Measurements from ENCODE around the gene RSPO4. TPM values are rescaled to one million over a fixed set of nuclear protein-coding genes. Genes with fewer than 3 reads are reported as not detected.
A peak's percentile ranks its signal among the peaks of the same experiment; 100 is the strongest.

RSPO4 gene
- total and polyA plus RNA-seq, 2 of the 8 experiments (the other 6 are each of a cell fraction or from before 2014, with no cell fraction given): 3.4 to 6.4 TPM

DNA sequence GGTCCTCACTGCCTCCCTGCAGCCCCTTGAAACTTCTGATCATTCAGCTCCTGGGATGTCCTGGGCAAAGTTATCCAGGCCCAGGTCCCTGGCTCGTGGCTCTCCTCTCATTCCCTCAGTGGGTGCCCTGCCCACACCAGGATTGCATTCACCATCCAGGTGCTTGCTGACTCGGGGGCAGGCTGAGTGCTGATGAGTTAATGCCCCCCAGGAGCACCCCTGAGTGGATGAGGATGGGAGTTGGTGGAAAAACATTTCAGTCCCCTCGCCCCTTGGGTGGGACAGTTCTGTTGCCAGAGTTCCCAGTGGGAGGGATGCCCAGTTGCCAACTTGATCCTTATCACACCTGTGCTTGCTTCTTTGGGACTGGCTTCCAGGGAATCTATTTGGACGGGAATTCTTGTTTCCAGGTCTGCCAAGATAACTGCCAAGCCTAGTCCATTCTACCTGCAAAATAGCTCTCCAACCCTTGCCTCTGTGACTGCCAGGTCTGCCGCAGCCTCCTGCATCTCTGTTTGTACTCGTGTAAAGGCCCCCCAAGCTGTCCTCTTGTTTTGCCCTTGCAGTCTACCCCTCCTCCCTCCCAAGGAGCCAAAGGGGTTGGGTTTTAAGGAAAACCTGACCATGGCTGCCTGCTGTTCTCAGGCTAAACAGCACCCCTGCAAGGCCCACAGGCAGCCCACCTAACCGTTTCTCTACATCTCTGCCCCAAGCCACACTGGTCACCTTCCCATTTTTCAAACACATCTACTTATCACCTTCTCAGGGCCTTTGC lies 11.6 kb upstream of the RSPO4 start:
- H3K4me2 ChIP-seq (ENCODE audit: insufficient read depth in 1 of 2, low read depth in 2 of 2, low read length in 2 of 2): no peak overlapping the region
- H3K27me3 ChIP-seq (replicated peaks in 1 of 4; ENCODE audit: control insufficient read depth in 3 of 4, extremely low read depth in 1 of 4, insufficient read depth in 3 of 4, low read length in 3 of 4): no peaks in the 10 kb centered on the region
- H2AK5ac ChIP-seq (ENCODE audit: low read depth, low read length): no peak overlapping the region
- H3K23me2 ChIP-seq (ENCODE audit: low read depth, low read length): no peaks in the 10 kb centered on the region
- no peak overlapping the region for H3K23ac ChIP-seq (ENCODE audit: insufficient read length)
- no peak overlapping the region for H2BK15ac ChIP-seq (ENCODE audit: low read length)
- WGBS, 2 experiments (ENCODE audit: extremely low coverage in 1 of 2, insufficient coverage in 1 of 2, insufficient read length in 1 of 2, insufficient replicate concordance in 2 of 2, low coverage in 1 of 2, low lambda C conversion rate in 2 of 2, missing lambda C conversion rate in 1 of 2): 82% methylated on average over 7 of the region's 7 CpGs; no CpG with 5 or more reads in 1 of the 2 experiments
- FAIRE-seq: no peak
- no peaks in the 10 kb centered on the region for H3K79me1 ChIP-seq (ENCODE audit: low read depth, low read length)
- POLR2A ChIA-PET (ENCODE audit: partially characterized antibody): no interaction called here
- no peak overlapping the region for H2BK12ac ChIP-seq (ENCODE audit: low read depth, low read length)
- H2BK120ac ChIP-seq (replicated peaks; ENCODE audit: low read depth, low read length): no peak overlapping the region
- H3K27ac ChIP-seq (ENCODE audit: low read depth, low read length): no peak overlapping the region
- H3K4me1 ChIP-seq (replicated peaks in 1 of 4; ENCODE audit: control insufficient read depth in 3 of 4, insufficient read depth in 4 of 4, low read length in 3 of 4): no peaks in the 10 kb centered on the region
- H3K9ac ChIP-seq (replicated peaks in 1 of 4; ENCODE audit: extremely low read depth in 1 of 4, low read depth in 3 of 4, low read length in 3 of 4): no peak overlapping the region
- no peak overlapping the region for H2BK20ac ChIP-seq (ENCODE audit: low read length)
- H4K20me1 ChIP-seq (replicated peaks in 1 of 2; ENCODE audit: control insufficient read depth in 1 of 2, insufficient read depth in 2 of 2, low read length in 2 of 2): no peaks in the 10 kb centered on the region
- no peaks in the 10 kb centered on the region for H3K36me3 ChIP-seq (ENCODE audit: control insufficient read depth in 2 of 4, insufficient read depth in 4 of 4, low read length in 3 of 4)
- DNase-seq (ENCODE audit: low read depth in 1 of 2, low spot score in 2 of 2): no peak
- H4K5ac ChIP-seq (ENCODE audit: insufficient read length, low read depth, low read length): no peak overlapping the region
- H3K4ac ChIP-seq (replicated peaks; ENCODE audit: insufficient read length, low read depth, low read length): no peak overlapping the region
- no peak overlapping the region for H3K18ac ChIP-seq (ENCODE audit: extremely low read depth, low read length)
- no peak overlapping the region for H3K14ac ChIP-seq (ENCODE audit: insufficient read length)
- no peak overlapping the region for H2BK5ac ChIP-seq (ENCODE audit: low read depth, low read length)
- H4K91ac ChIP-seq (replicated peaks; ENCODE audit: insufficient read length, low read length): no peak overlapping the region
- no peaks in the 10 kb centered on the region for H3K9me3 ChIP-seq (ENCODE audit: insufficient read depth in 2 of 2, low read depth in 1 of 2, low read length in 1 of 2)
- no peak overlapping the region for H2AFZ ChIP-seq (ENCODE audit: low read length)
- H3K56ac ChIP-seq (replicated peaks; ENCODE audit: insufficient read length, low read depth, low read length): no peak overlapping the region
- H4K8ac ChIP-seq (ENCODE audit: extremely low read depth, insufficient read depth, low read length): peak overlapping the region; percentile 31; the same call in 1 of the 2 replicates
- H3K79me2 ChIP-seq (ENCODE audit: control insufficient read depth in 1 of 2, insufficient read depth in 2 of 2, low read length in 2 of 2): no peaks in the 10 kb centered on the region
- CTCF ChIA-PET (ENCODE audit: partially characterized antibody): interaction anchor here (0.7 to 1.3 kb wide), 3 partner anchors 41 to 286 kb away, joined by 3 read pairs; no protein-coding TSS in a partner anchor
- no peak overlapping the region for H3K4me3 ChIP-seq (ENCODE audit: extremely low read depth in 1 of 4, insufficient read depth in 2 of 4, low read depth in 3 of 4, low read length in 4 of 4)
- TF ChIP-seq SUZ12 (IDR thresholded peaks at IDR 0.05; ENCODE audit: low read length) (no peak), ASH2L (IDR thresholded peaks at IDR 0.05; ENCODE audit: low read length) (no peak), CHD1 (IDR thresholded peaks at IDR 0.05; ENCODE audit: low read depth, low read length) (no peak), NRF1 (IDR thresholded peaks at IDR 0.05; ENCODE audit: low read depth, low read length) (no peak), HDAC2 (IDR thresholded peaks at IDR 0.05; ENCODE audit: borderline replicate concordance in 1 of 2, low read depth in 2 of 2, low read length in 2 of 2) (no peak), CBX8 (IDR thresholded peaks at IDR 0.05; ENCODE audit: borderline replicate concordance, low read depth, low read length) (no peak), RAD21 (IDR thresholded peaks at IDR 0.05 in 1 of 2, conservative IDR thresholded peaks at IDR 0.05 in 1 of 2; ENCODE audit: low read depth in 2 of 2, low read length in 2 of 2) (no peak), GTF2F1 (IDR thresholded peaks at IDR 0.05; ENCODE audit: borderline replicate concordance, low read depth, low read length) (no peak), MAX (IDR thresholded peaks at IDR 0.05) (no peak), SAP30 (IDR thresholded peaks at IDR 0.05; ENCODE audit: insufficient read depth, insufficient replicate concordance, low read length) (no peak), MAFK (IDR thresholded peaks at IDR 0.05; ENCODE audit: low read depth, low read length) (no peak), BCL11A (IDR thresholded peaks at IDR 0.05; ENCODE audit: low read depth in 2 of 2, low read length in 2 of 2) (no peak)

Data from H1 (cell line).